ENCODE data around the gene FPR3.

GRCh38 chr19:51799034-51799773 is 4.2 kb downstream of the FPR3 start:
- TF ChIP-seq CTCF (IDR thresholded peaks at IDR 0.05) (no peak), ZFX (IDR thresholded peaks at IDR 0.05; ENCODE audit: borderline replicate concordance) (no peak)
